DMS153 (cell line): ENCODE data around the gene MTERF4.

Source experiments
- DNase-seq: peaks from one replicate; lab custom pipeline; 2025; lab: John Stamatoyannopoulos, UW

The MTERF4 gene

GRCh38 chr2:241088376-241088775 lies 13.7 kb downstream of the MTERF4 start:
- no peak for DNase-seq

- no peak for DNase-seq
Observed at GRCh38 chr2:241087420-241088268, 14.4 kb downstream of the MTERF4 start.

- no peak for DNase-seq
Observed at GRCh38 chr2:241084856-241085444, 17.1 kb downstream of the MTERF4 start.

GRCh38 chr2:241083091-241083415 lies 19.0 kb downstream of the MTERF4 start:
- no peak for DNase-seq

- DNase-seq, result no peak
Observed at GRCh38 chr2:241082341-241083090, 19.6 kb downstream of the MTERF4 start.

GRCh38 chr2:241081643-241082340 lies 20.3 kb downstream of the MTERF4 start:
- no peak for DNase-seq

GRCh38 chr2:241081190-241081642 lies 20.9 kb downstream of the MTERF4 start:
- no peak for DNase-seq

- no peak for DNase-seq
Observed at GRCh38 chr2:241080405-241081189, 21.5 kb downstream of the MTERF4 start.

- DNase-seq, result no peak
Observed at GRCh38 chr2:241074901-241075540, 27.1 kb downstream of the MTERF4 start.

- DNase-seq, result no peak
Observed at GRCh38 chr2:241074065-241074818, 27.8 kb downstream of the MTERF4 start.

- no peak for DNase-seq
Observed at GRCh38 chr2:241073166-241074064, 28.7 kb downstream of the MTERF4 start.

GRCh38 chr2:241072553-241073165 lies 29.4 kb downstream of the MTERF4 start:
- no peak for DNase-seq

- no peak for DNase-seq
Observed at GRCh38 chr2:241072151-241072550, 29.9 kb downstream of the MTERF4 start.

GRCh38 chr2:241071677-241072111 lies 30.4 kb downstream of the MTERF4 start:
- no peak for DNase-seq

GRCh38 chr2:241070811-241071676 lies 31.0 kb downstream of the MTERF4 start:
- DNase-seq, result no peak

- no peak for DNase-seq
Observed at GRCh38 chr2:241070361-241070760, 31.7 kb downstream of the MTERF4 start.

GRCh38 chr2:241069821-241070281 lies 32.2 kb downstream of the MTERF4 start:
- no peak for DNase-seq
